HG02763 (cell line): ENCODE data around the gene R3HDM4.

Experiments used
- ATAC-seq: cut with Tn5 transposase; IDR thresholded peaks from one replicate; pipeline ENCODE4 v1.9.1; 2021; ENCODE audit warnings: mild to moderate bottlenecking, moderate library complexity; ENCODE audit not compliant: unreplicated experiment

The R3HDM4 gene

GRCh38 chr19:947707-948539 lies 34.9 kb upstream of the R3HDM4 start:
- peak; percentile 66 for ATAC-seq

GRCh38 chr19:947090-947706 lies 34.2 kb upstream of the R3HDM4 start:
- ATAC-seq: peak; percentile 17

GRCh38 chr19:945401-946252 lies 32.6 kb upstream of the R3HDM4 start:
- ATAC-seq: no peak

GRCh38 chr19:944663-945241 lies 31.7 kb upstream of the R3HDM4 start:
- no peak for ATAC-seq

- ATAC-seq: no peak
Observed at GRCh38 chr19:944171-944567, 31.1 kb upstream of the R3HDM4 start.

- no peak for ATAC-seq
Observed at GRCh38 chr19:943551-944170, 30.6 kb upstream of the R3HDM4 start.

GRCh38 chr19:942133-942645 lies 29.2 kb upstream of the R3HDM4 start:
- ATAC-seq: no peak

- ATAC-seq: no peak
Observed at GRCh38 chr19:941292-942132, 28.5 kb upstream of the R3HDM4 start.

GRCh38 chr19:940591-941291 lies 27.7 kb upstream of the R3HDM4 start:
- ATAC-seq: no peak

- no peak for ATAC-seq
Observed at GRCh38 chr19:939922-940321, 26.9 kb upstream of the R3HDM4 start.

GRCh38 chr19:939439-939838 lies 26.4 kb upstream of the R3HDM4 start:
- no peak for ATAC-seq

GRCh38 chr19:938233-938923 lies 25.4 kb upstream of the R3HDM4 start:
- ATAC-seq: no peak

- no peak for ATAC-seq
Observed at GRCh38 chr19:937259-937694, 24.3 kb upstream of the R3HDM4 start.

- no peak for ATAC-seq
Observed at GRCh38 chr19:936175-936546, 23.1 kb upstream of the R3HDM4 start.

- no peak for ATAC-seq
Observed at GRCh38 chr19:934865-935479, 22.0 kb upstream of the R3HDM4 start.

- no peak for ATAC-seq
Observed at GRCh38 chr19:934197-934840, 21.3 kb upstream of the R3HDM4 start.

- no peak for ATAC-seq
Observed at GRCh38 chr19:933553-933882, 20.5 kb upstream of the R3HDM4 start.
